GM19438 (cell line): ENCODE data around the gene AGBL4.
"Not testable (repeated sequence)": the region's sequence is repeated elsewhere in the genome, so short reads cannot be mapped to it uniquely, and the experiment has no call there.

Experiments used
- ATAC-seq: cut with Tn5 transposase; IDR thresholded peaks from one replicate; pipeline ENCODE4 v1.9.1; 2021; ENCODE audit warnings: low read depth; ENCODE audit not compliant: unreplicated experiment

AGBL4 gene

DNA sequence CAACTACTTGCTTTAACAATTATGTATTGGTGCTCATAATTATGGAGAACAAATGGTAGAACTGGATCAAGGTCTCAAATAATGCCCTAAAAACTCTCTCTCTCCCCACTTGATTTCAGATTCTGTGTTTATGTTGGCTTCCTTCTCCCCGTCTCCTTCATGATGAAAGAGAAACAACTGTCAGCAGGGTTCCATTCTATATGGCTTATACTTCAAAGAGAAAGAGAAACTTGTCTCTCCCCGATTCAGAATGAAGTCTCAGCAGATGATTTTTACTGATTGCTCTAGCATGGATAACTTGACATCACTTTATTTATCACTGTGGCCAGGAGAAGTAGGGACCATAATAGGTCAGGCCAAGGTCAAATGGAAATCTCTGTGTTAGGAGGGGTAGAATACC, 575.6 kb downstream of the AGBL4 start:
- no peak for ATAC-seq

DNA sequence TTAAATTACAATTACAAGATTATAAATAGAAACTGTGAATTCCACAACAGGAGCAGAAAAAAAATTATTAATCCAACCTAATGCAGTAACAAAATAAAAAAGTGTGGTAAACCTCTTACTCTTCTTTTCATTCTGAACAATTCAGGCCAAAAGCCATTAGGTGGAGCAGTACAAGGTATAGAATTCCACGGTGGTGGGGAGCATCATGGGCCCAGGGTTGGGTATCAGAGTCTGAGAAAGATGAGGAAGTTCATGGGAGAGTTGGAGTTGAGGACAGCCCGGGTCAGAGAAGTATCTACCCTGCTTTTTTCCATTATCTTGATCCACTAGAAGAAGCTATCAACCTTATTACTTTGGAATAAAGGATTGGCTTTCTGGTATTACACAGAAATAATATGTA, 586.9 kb downstream of the AGBL4 start:
- no peak for ATAC-seq

DNA sequence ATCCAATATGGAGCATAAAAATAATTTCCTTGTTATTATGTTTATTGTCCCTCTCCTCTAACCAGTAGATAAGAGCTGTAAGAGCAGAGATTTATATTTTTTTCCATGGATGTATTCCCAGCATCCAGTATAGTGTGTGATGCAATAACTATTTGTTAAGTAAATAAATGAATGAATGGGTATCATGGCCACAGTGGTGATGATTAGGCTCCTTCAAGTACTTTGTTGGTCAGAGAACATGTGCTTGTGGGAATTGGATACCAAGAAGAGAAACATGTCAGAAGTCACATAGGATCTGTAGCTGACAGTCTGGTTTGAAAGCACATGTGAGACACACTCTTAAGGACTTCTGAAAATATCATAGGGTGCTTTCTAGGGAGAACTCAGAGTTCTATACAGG, 588.5 kb downstream of the AGBL4 start:
- no peak for ATAC-seq

DNA sequence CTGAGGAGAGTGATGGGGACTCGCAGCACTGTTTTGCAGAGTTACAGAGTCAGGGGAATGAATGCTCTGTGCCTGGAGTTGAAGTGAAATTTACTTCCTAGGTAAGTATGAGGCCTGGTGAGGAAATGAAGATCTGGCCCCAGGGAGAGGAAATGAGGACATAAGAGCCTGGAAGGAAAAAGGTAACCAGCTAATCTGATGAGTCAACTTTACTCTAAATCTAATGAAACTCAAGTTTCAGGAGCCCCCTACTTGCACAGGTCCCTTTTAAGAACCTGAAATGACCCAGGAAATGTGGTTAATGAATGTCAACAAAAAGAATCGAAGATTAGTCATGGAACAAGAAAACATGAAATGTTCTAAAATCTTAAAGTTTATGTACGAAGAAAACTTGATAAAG, 599.0 kb downstream of the AGBL4 start:
- no peak for ATAC-seq

DNA sequence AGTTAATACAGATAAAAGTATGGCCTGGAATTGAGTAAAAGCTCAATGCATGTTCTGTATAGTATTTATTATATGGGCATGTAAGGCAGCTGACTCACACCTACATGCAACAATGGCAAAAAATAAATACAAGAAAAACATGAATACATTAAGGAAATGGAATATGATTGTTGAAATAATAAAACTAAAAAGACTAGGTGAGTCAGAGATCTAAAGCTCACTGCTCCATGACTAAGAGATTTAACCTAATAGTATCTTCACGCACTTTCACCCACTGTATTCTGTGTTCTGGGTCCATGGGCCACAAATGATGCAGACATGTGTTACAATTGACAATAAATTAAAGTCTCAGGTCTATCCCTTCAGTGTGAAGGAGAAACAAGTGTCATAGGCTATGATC, 607.0 kb downstream of the AGBL4 start:
- ATAC-seq: no peak

DNA sequence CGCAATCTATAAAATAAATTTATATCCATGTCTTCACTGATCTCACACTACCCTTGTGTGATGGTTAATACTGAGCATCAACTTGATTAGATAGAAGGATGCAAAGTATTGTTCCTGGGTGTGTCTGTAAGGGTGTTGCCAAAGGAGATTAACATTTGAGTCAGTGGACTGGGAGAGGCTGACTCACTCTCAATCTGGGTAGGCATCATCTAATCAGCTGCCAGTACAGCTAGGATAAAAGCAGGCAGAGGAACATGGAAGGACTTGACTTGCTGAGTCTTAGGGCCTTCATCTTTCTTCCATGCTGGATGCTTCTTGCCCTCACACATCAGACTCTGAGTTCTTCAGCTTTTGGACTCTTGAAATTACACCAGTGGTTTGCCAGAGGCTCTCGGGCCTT, 615.4 kb downstream of the AGBL4 start:
- ATAC-seq: no peak

DNA sequence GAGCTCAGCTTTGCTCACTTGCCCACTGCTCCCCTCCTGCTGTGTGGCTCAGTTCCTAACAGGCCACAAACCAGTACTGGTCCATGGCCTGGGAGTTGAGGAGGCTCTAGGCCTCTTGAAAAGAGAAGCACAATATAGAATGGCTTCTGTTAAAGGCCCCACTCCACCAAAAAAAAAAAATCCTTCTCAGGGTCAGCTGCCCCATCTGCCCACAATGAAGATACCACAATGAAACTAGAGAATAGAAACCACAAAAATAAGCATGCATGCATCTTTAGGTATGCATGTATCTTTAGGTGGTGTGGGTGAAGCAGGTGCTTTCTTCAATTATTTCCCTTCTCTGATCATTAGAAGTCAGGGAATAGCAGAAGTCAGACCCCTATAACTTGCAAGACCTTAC, 626.7 kb downstream of the AGBL4 start:
- ATAC-seq: no peak

DNA sequence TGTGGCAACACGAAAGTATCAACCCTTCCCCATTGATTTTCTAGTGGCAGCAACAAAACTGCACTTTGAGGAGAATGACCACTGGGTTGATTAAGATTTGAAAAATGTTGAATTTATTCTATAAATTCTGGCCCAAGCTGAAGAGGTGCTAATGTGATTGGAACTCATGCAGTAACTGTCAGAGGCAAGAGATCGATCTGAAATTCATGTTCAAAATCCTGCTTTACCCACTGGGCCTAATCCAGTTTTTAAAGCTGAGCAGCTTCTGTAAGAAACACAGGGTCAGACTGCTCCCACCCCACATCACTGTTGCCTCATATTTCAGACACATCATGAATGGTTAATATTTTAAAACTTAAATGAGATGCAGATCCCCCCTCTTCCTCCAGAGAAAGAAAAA, 629.6 kb downstream of the AGBL4 start:
- ATAC-seq: no peak

DNA sequence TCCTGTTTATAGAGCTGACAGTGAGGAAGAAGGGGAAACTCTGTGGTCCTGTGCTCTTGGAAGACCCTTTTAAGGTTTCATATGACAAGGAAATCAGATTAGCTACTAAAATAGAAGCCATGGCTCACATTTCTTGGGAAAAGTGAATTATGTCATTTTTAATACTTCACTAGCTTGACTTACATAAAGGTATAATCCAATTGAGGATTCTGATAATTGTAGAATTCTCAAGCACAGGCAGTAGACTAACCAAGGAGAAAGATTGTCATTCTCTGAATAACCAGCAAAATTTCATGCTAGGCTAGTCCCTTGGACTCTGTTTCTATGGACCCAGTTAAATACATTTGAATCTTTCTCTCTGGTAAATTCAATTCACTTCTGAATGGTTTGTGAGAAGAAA, 634.1 kb downstream of the AGBL4 start:
- ATAC-seq: no peak

DNA sequence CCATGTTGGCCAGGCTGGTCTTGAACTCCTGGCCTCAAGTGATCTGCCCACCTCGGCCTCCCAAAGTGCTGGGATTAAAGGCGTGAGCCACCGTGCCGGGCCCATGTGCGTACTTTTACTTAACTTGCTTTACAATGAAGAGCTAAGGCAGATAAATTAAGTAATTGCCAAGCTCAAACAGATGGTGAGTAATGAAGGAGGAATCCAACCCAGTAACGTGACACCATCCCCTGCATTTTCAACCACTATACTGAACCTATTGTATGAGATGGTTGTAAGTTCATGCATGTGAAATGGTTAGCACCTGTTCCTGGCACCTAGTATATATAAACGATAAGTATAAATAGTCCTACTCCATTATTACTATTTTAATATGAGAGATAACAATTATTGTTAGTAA, 659.1 kb downstream of the AGBL4 start:
- no peak for ATAC-seq

DNA sequence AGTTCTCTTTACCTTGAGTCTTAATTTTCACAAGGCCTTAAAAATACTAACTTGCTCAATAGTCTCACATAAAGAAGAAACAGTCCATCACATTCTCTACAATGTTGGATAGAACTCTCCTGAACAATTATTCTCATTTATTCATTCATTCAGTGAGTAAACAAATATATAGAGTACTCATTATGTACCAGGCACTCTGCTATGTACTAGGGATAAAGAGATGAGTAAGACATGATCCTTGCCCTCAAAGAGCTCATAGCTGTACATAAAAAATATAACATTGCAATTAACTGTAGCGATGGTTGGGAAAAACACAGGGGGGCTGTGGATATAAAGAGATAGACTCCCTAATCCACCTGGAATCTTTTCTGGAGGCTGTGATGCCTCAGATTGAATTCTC, 660.1 kb downstream of the AGBL4 start:
- ATAC-seq: no peak

DNA sequence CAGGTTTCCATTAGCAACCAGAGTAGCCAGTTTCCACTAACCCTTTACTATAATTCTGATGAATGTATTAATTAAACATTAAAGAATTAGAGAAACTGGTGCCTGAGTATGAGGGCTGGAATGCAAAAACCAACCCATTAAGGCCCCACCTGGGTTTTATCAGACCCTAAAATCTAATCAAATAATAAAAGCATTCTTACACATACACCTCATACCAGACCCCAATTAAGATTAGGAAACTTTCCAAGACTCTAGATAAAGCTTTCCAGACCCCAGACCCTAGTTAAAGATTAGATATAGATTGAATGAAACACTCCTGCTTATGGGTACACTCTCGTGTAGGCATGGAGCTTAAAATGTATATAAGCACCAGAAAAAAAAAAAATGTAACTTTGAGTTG, 665.7 kb downstream of the AGBL4 start:
- ATAC-seq: no peak

DNA sequence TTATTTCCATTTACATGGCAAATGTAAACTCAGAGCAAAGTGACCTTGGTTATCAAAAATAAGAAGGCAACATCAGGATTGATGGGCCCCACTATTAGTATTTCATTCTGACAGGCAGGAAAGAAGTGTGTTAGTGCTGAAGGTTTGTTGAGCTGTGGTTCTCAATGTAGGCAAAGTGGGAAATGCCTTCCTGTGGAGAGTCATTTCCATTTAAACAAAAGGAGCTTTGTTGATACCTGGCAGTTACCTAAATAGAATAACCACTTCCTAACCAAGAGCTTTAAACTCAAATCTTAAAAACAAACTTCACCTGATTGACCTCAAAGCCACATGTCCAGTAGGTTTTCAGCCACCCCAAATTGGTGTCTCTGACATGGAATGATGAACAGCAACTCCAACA, 667.2 kb downstream of the AGBL4 start:
- ATAC-seq: no peak

DNA sequence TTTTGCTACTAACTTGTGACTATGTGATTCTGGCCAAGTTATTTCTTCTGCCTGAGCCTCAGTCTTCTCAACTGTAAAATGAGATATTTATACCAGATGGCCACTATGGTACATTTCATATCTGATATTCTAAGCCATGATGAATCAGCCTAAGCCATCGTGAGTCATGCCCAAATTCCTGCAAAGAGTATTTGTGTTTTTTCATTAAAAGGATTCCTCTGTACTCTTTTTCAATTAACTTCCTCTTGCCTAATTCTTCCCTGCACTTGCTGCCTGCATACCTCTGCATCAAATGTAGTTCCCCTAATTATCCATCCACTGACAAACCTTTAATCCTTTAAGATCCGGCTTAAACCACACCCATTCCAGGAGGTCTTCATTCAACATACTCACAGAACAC, 672.0 kb downstream of the AGBL4 start:
- no peak for ATAC-seq

DNA sequence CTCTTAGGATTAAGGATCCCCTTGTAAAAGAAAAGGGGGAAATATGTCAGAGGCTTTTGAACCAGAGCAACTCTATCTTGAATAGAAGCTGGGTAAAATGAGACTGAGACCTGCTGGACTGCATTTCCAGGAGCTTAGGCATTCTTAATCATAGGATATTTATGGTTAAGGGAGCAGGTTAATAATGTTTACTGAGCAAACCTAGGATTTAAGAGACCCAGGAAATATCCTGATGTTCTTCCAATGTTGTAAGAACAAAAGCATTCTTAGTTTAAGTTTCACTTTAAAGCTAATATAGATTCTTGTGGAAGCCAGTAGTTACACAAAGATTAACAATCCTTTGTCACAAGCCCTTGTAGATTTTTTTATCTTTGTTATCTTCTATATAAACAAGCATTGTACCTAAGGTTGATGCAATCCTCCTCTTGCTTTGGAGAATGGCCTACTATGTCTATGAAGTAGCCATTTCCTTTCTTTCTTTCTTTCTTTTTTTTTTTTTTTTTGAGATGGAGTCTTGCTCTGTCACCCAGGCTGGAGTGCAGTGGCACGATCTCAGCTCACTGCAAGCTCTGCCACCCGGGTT, 676.9 kb downstream of the AGBL4 start:
- no peak for ATAC-seq

DNA sequence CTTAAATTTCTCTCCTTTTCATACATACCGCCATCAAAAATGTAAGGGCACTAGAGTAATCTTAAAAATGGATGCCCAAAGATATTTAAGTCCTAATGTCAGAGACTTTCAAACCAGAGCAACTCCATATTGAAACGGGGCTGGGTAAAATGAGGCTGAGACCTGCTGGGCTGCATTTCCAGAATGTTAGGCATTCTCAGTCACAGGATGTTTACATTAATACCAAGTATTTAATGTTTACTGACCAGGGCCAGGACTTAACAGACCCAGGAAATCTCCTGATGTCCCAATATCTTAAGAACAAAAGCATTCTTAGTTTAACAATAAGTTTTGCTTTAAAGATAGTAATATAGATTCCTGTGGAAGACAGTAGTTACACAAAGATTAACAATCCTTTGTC, 683.2 kb downstream of the AGBL4 start:
- ATAC-seq: no peak

DNA sequence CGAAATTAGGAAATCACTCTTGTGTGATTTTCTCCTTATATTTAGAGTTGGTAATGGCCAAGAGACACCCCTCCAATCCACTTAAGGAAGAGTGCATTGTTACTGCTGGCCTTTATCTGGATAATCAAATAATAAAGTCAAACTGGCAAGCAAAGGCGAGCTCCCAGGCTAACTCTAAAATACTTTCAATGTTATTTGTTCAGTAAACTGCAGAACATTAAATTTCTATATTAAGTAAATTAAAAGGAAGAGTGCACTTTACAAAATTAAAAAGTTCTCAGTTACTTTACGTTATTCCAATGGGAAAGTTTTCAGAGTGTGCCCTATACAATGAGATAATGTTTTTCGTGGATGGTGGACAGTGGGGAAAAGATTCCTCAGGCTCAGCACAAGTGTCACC, 684.7 kb downstream of the AGBL4 start:
- ATAC-seq: no peak

DNA sequence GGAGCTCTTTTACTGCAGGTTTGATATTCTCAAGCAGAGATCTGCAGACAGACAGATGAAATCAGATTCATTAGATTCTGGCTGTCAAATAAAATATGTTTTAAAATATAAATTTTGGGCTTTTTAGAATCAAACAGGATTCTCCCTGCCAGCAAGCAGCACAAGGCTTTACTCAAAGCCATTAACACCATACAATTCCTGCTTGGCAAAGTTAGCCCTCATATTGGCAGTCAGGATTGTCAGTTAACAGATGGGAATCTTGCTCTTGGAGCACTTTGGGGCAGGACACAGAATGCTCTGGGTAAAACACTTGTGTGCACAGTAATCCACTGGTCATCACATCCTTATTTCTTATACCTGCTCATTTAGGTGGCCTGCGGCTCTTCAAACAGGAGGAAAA, 686.5 kb downstream of the AGBL4 start:
- ATAC-seq: no peak

DNA sequence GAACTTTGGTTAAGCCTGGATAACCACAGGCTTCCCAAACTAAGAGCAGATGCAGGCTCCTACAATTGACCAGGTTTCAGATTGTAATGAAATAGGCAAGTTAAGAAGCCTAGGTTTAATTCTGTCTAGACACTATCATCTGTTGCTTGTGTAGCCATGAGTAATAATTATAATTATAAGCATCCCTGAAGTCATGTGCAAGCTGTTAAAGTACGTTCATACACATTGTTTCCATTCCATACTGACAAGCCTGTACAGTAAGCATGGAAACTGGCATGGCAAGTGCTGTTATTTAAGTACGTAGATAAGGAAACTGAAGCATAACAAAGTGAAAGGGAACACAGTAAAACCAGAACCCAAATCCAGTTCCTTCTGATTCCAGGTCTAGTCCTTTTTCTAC, 689.8 kb downstream of the AGBL4 start:
- no peak for ATAC-seq

DNA sequence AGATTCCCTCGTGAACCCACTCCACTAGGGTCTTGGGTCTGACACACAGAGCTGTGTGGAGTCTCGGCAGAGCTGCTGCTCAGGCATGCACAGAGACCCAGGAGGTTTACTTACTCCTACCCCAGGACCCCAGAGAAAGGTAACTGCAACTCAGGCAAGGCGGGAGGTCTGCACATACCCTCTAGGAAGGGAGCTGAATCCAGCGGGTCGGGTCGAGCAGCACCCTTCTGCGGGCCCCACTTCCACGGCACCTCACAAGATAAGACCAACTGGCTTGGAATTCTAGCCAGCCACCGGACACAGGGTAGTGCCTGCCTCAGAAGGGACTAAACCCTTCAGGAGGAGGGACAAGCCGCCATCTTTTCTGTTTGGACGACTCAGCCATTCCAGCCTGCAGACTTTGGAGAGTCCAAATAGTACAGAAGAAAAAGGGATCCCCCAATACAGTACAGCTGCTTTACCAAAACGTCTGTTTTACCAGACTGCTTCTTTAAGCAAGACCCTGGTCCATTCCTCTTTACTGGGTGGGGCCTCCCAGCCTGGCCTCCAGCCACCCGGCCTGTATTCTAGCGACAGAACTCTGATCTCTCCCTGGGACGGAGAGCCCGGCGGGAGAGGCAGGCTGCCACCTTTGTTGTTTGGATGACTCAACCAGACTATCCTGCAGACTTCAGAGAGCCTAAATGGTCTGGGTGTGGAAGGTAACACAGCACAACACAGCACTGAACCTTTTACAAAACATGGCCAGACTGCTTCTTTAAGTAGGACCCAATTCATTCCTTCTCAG, 692.5 kb downstream of the AGBL4 start:
- no peak for ATAC-seq

DNA sequence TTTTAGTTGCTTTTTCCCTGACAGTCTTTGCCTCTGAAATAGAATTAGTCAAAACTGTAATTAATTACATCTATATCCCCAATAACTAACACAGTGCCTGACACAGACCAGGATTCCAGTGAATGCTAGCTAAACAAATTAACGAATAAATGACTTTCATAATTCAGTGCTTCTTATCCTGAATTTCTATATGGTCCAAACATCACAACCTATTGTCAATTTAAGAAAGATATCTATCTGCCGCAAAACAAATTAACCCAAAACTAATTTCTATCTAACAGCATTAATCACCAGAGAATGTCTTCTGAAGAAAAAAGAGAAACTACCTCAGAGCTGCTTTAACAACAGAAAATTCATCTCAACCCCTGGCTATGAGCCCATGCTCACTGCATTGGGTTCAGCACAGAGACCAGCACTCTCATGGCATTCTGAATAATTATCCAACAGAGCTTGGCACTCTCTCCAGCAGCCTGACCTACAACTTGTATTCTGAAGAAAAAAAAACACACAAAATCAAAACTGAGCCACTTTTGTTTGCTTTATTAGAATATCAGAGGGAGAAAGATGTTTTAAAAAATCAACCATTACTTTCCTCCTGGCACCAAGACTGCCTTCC, 699.7 kb downstream of the AGBL4 start:
- ATAC-seq: no peak

DNA sequence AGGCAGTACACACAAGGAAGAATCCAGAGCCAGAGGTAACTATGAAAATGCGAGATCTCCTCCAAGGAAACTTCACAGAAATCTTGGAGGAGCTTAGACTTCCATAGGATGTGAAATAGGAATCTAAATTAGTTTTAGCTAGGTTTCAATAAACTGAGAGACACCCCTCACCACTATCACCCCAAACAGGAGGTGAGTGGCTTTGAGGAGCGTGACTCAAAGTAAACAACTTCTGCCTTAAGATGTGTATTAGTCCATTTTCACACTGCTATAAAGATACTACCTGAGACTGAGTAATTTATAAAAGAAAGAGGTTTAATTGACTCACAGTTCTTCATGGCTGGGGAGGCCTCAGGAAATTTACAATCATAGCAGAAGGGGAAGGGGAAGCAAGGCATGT, 703.3 kb downstream of the AGBL4 start:
- not testable (repeated sequence) for ATAC-seq
